Measurements from ENCODE around the gene TMC7. TPM values are rescaled to one million over a fixed set of nuclear protein-coding genes. Genes with fewer than 3 reads are reported as not detected.

The TMC7 gene
- total and polyA plus RNA-seq, 2 of the 13 experiments (the other 11 are each of a cell fraction or from before 2014, with no cell fraction given): 1.2 to 5.1 TPM

DNA sequence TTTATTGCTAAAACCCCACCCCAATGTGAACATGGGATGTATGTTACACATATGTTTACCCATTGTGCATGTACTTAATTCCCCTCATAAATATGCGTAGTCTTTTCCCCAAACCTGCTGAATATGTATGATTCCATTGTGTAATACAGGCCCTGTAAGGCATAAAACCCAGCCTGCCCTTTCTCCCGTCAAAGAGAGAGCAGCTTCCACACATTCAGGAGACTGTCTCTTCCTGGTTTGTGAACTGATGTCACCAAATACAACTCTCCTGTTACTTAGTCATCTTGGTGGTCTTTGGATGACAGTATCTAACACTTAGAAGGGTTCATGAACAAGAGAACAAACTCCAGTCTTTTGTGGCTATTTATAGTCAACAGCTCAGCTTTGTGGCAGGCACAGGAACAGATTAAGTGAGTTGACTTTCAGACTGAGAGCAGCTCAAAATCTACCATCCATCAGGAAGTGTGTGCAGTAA lies 24.7 kb upstream of the TMC7 start (continued):
- TF ChIP-seq, protein P1, sequence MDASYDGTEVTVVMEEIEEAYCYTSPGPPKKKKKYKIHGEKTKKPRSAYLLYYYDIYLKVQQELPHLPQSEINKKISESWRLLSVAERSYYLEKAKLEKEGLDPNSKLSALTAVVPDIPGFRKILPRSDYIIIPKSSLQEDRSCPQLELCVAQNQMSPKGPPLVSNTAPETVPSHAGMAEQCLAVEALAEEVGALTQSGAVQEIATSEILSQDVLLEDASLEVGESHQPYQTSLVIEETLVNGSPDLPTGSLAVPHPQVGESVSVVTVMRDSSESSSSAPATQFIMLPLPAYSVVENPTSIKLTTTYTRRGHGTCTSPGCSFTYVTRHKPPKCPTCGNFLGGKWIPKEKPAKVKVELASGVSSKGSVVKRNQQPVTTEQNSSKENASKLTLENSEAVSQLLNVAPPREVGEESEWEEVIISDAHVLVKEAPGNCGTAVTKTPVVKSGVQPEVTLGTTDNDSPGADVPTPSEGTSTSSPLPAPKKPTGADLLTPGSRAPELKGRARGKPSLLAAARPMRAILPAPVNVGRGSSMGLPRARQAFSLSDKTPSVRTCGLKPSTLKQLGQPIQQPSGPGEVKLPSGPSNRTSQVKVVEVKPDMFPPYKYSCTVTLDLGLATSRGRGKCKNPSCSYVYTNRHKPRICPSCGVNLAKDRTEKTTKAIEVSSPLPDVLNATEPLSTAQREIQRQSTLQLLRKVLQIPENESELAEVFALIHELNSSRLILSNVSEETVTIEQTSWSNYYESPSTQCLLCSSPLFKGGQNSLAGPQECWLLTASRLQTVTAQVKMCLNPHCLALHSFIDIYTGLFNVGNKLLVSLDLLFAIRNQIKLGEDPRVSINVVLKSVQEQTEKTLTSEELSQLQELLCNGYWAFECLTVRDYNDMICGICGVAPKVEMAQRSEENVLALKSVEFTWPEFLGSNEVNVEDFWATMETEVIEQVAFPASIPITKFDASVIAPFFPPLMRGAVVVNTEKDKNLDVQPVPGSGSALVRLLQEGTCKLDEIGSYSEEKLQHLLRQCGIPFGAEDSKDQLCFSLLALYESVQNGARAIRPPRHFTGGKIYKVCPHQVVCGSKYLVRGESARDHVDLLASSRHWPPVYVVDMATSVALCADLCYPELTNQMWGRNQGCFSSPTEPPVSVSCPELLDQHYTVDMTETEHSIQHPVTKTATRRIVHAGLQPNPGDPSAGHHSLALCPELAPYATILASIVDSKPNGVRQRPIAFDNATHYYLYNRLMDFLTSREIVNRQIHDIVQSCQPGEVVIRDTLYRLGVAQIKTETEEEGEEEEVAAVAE (CRISPR knock-in tag; IDR thresholded peaks at IDR 0.05; ENCODE audit: borderline replicate concordance): no peak
- TF ChIP-seq MTF1 (CRISPR knock-in tag; IDR thresholded peaks at IDR 0.05) (no peak), SUZ12 (IDR thresholded peaks at IDR 0.05; ENCODE audit: low read depth, low read length) (no peak), HNF4G (IDR thresholded peaks at IDR 0.05; ENCODE audit: borderline replicate concordance, low read depth, low read length) (no peak), HNF4G (CRISPR knock-in tag; IDR thresholded peaks at IDR 0.05; ENCODE audit: borderline replicate concordance, low read depth) (no peak), FOXK1 (CRISPR knock-in tag; IDR thresholded peaks at IDR 0.05; ENCODE audit: borderline replicate concordance, low read depth) (no peak), ZNF660 (CRISPR knock-in tag; IDR thresholded peaks at IDR 0.05; ENCODE audit: borderline replicate concordance, low read depth) (no peak), ZNF766 (CRISPR knock-in tag; IDR thresholded peaks at IDR 0.05; ENCODE audit: borderline replicate concordance) (no peak), ZFYVE20 (CRISPR knock-in tag; IDR thresholded peaks at IDR 0.05; ENCODE audit: borderline replicate concordance, low read depth) (no peak), ELF1 (CRISPR knock-in tag; IDR thresholded peaks at IDR 0.05) (peak; percentile 35; the same call in 1 of the 2 replicates), ZBTB38 (CRISPR knock-in tag; IDR thresholded peaks at IDR 0.05) (no peak)
- TF ChIP-seq, protein P2, sequence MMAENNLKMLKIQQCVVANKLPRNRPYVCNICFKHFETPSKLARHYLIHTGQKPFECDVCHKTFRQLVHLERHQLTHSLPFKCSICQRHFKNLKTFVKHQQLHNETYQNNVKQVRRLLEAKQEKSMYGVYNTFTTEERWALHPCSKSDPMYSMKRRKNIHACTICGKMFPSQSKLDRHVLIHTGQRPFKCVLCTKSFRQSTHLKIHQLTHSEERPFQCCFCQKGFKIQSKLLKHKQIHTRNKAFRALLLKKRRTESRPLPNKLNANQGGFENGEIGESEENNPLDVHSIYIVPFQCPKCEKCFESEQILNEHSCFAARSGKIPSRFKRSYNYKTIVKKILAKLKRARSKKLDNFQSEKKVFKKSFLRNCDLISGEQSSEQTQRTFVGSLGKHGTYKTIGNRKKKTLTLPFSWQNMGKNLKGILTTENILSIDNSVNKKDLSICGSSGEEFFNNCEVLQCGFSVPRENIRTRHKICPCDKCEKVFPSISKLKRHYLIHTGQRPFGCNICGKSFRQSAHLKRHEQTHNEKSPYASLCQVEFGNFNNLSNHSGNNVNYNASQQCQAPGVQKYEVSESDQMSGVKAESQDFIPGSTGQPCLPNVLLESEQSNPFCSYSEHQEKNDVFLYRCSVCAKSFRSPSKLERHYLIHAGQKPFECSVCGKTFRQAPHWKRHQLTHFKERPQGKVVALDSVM (CRISPR knock-in tag; IDR thresholded peaks at IDR 0.05): no peak
- TF ChIP-seq, protein P3, sequence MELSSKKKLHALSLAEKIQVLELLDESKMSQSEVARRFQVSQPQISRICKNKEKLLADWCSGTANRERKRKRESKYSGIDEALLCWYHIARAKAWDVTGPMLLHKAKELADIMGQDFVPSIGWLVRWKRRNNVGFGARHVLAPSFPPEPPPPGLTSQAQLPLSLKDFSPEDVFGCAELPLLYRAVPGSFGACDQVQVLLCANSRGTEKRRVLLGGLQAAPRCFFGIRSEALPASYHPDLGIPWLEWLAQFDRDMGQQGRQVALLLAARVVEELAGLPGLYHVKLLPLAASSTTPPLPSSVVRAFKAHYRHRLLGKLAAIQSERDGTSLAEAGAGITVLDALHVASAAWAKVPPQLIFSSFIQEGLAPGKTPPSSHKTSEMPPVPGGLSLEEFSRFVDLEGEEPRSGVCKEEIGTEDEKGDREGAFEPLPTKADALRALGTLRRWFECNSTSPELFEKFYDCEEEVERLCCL (CRISPR knock-in tag; IDR thresholded peaks at IDR 0.05; ENCODE audit: borderline replicate concordance): no peak
- TF ChIP-seq, protein P4, sequence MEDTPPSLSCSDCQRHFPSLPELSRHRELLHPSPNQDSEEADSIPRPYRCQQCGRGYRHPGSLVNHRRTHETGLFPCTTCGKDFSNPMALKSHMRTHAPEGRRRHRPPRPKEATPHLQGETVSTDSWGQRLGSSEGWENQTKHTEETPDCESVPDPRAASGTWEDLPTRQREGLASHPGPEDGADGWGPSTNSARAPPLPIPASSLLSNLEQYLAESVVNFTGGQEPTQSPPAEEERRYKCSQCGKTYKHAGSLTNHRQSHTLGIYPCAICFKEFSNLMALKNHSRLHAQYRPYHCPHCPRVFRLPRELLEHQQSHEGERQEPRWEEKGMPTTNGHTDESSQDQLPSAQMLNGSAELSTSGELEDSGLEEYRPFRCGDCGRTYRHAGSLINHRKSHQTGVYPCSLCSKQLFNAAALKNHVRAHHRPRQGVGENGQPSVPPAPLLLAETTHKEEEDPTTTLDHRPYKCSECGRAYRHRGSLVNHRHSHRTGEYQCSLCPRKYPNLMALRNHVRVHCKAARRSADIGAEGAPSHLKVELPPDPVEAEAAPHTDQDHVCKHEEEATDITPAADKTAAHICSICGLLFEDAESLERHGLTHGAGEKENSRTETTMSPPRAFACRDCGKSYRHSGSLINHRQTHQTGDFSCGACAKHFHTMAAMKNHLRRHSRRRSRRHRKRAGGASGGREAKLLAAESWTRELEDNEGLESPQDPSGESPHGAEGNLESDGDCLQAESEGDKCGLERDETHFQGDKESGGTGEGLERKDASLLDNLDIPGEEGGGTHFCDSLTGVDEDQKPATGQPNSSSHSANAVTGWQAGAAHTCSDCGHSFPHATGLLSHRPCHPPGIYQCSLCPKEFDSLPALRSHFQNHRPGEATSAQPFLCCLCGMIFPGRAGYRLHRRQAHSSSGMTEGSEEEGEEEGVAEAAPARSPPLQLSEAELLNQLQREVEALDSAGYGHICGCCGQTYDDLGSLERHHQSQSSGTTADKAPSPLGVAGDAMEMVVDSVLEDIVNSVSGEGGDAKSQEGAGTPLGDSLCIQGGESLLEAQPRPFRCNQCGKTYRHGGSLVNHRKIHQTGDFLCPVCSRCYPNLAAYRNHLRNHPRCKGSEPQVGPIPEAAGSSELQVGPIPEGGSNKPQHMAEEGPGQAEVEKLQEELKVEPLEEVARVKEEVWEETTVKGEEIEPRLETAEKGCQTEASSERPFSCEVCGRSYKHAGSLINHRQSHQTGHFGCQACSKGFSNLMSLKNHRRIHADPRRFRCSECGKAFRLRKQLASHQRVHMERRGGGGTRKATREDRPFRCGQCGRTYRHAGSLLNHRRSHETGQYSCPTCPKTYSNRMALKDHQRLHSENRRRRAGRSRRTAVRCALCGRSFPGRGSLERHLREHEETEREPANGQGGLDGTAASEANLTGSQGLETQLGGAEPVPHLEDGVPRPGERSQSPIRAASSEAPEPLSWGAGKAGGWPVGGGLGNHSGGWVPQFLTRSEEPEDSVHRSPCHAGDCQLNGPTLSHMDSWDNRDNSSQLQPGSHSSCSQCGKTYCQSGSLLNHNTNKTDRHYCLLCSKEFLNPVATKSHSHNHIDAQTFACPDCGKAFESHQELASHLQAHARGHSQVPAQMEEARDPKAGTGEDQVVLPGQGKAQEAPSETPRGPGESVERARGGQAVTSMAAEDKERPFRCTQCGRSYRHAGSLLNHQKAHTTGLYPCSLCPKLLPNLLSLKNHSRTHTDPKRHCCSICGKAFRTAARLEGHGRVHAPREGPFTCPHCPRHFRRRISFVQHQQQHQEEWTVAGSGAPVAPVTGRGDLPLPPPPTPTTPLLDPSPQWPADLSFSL (CRISPR knock-in tag; IDR thresholded peaks at IDR 0.05): no peak
- TF ChIP-seq, protein P5, sequence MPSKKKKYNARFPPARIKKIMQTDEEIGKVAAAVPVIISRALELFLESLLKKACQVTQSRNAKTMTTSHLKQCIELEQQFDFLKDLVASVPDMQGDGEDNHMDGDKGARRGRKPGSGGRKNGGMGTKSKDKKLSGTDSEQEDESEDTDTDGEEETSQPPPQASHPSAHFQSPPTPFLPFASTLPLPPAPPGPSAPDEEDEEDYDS (CRISPR knock-in tag; IDR thresholded peaks at IDR 0.05): 0 out of 2 replicates have a peak, but pooled peaks have one; percentile 29
